ENCODE data around the gene JMJD1C. TPM values are rescaled to one million over a fixed set of nuclear protein-coding genes. Genes with fewer than 3 reads are reported as not detected.
A peak's percentile ranks its signal among the peaks of the same experiment; 100 is the strongest.

The JMJD1C gene
- total RNA-seq, 2 experiments from 2014 or later, result 99.2 to 118 TPM

DNA sequence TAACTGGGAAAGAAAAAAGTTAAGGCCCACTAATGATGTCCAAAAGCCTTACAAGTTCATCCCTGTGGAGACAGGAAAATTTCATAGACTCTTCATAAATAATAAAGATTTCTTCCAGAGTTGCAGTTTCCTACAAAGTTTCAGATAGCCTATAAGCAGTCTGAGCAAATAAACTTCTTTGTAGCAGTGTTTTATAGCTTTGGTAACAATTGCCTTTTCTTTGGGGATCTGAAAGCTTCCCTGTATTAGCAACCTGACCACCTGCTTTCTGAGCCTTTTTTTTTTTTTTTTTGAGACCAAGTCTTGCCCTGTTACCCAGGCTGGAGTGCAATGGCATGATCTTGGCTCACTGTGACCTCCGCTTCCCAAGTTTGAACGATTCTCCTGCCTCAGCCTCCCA lies 182.7 kb downstream of the JMJD1C start:
- no peaks in the 10 kb centered on the region for H3K9me2 ChIP-seq (ENCODE audit: insufficient read depth, low read length)
- H3K4me2 ChIP-seq (ENCODE audit: low read length), result no peak overlapping the region
- no peak for DNase-seq (ENCODE audit: low spot score)
- CTCF ChIA-PET (ENCODE audit: unreplicated experiment), result no interaction called here
- no peak overlapping the region for H2AFZ ChIP-seq (ENCODE audit: low read length)
- H3K27ac ChIP-seq (ENCODE audit: low read depth, low read length, poor library complexity, severe bottlenecking), result no peak overlapping the region
- TF ChIP-seq EZH2phosphoT487 (IDR thresholded peaks at IDR 0.05; ENCODE audit: borderline replicate concordance, low read depth, low read length), result no peak
- TF ChIP-seq, protein P1, sequence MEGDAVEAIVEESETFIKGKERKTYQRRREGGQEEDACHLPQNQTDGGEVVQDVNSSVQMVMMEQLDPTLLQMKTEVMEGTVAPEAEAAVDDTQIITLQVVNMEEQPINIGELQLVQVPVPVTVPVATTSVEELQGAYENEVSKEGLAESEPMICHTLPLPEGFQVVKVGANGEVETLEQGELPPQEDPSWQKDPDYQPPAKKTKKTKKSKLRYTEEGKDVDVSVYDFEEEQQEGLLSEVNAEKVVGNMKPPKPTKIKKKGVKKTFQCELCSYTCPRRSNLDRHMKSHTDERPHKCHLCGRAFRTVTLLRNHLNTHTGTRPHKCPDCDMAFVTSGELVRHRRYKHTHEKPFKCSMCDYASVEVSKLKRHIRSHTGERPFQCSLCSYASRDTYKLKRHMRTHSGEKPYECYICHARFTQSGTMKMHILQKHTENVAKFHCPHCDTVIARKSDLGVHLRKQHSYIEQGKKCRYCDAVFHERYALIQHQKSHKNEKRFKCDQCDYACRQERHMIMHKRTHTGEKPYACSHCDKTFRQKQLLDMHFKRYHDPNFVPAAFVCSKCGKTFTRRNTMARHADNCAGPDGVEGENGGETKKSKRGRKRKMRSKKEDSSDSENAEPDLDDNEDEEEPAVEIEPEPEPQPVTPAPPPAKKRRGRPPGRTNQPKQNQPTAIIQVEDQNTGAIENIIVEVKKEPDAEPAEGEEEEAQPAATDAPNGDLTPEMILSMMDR (conservative IDR thresholded peaks at IDR 0.05; ENCODE audit: low read length), result no peak
- peaks cover 5% of the 10 kb centered on the region; the same call in 1 of the 2 replicates for H4K20me1 ChIP-seq (ENCODE audit: insufficient read depth, low read length)
- intact Hi-C loops (cut with micrococcal nuclease; ENCODE audit: unreplicated experiment), result no loop called here
- no peaks in the 10 kb centered on the region for H3K79me2 ChIP-seq (ENCODE audit: insufficient read depth, low read depth, low read length)
- BruUV-seq (replicated peaks), result no TSS peak
- H3K4me1 ChIP-seq (ENCODE audit: insufficient read depth, low read length, poor library complexity, severe bottlenecking), result no peaks in the 10 kb centered on the region
- H3K9me3 ChIP-seq (ENCODE audit: low read length), result no peaks in the 10 kb centered on the region
- H3K36me3 ChIP-seq (ENCODE audit: insufficient read depth, low read length), result no peaks in the 10 kb centered on the region
- POLR2A ChIA-PET, result interaction anchor here (0.6 kb wide), 2 partner anchors 10 to 24 kb away, joined by 3 to 5 read pairs; no protein-coding TSS in a partner anchor
- no peak overlapping the region for H3K4me3 ChIP-seq (ENCODE audit: low read depth, low read length, poor library complexity, severe bottlenecking)

DNA sequence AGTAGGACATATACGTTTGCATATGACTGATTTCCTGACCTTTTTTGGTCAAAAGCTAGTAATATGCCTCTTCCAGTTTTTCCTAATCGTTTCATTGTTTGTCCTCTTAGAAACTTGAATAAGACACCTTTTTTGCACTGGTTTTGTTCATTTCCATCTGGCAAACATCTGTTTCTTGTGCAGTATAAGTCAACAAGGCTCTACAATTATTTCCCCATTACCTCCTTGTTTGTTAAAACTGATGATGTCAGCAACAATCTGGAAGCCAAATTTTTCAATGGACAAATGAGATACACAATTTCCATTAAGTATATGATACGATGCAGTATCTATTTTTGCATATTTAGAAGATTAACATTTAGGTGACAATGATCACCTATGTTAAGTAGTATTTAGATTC lies 183.8 kb downstream of the JMJD1C start:
- POLR2A ChIA-PET, result no interaction called here
- BruUV-seq (replicated peaks), result TSS peak; percentile 40

DNA sequence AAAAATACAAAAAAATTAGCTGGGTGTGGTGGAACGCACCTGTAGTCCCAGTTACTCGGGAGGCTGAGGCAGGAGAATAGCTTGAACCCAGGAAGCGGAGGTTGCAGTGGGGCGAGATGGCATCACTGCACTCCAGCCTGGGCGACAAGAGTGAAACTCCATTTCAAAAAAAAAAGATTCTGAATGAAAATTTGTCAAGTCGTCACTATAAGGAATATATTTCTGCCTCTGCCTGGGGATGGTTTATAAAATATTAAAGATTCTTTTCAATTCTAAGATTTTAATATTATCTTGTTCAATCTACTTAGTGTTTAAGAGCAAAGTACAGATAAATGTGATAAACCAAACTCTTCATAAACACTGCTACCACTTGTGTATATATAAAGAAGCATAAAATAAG lies 185.4 kb downstream of the JMJD1C start:
- TF ChIP-seq EZH2phosphoT487 (IDR thresholded peaks at IDR 0.05; ENCODE audit: borderline replicate concordance, low read depth, low read length), result no peak
- TF ChIP-seq, protein P1 (conservative IDR thresholded peaks at IDR 0.05; ENCODE audit: low read length), result no peak
- no peaks in the 10 kb centered on the region for H4K20me1 ChIP-seq (ENCODE audit: insufficient read depth, low read length)
- H3K9me3 ChIP-seq (ENCODE audit: low read length), result no peaks in the 10 kb centered on the region
- H3K4me1 ChIP-seq (ENCODE audit: insufficient read depth, low read length, poor library complexity, severe bottlenecking), result no peaks in the 10 kb centered on the region
- no peak overlapping the region for H3K4me3 ChIP-seq (ENCODE audit: low read depth, low read length, poor library complexity, severe bottlenecking)
- POLR2A ChIA-PET, result interaction anchor here (0.6 kb wide), 2 partner anchors 32 to 1806 kb away, joined by 3 to 5 read pairs; no protein-coding TSS in a partner anchor
- CTCF ChIA-PET (ENCODE audit: unreplicated experiment), result no interaction called here
- H2AFZ ChIP-seq (ENCODE audit: low read length), result no peak overlapping the region
- no peaks in the 10 kb centered on the region for H3K36me3 ChIP-seq (ENCODE audit: insufficient read depth, low read length)
- intact Hi-C loops (cut with micrococcal nuclease; ENCODE audit: unreplicated experiment), result no loop called here
- no peaks in the 10 kb centered on the region for H3K79me2 ChIP-seq (ENCODE audit: insufficient read depth, low read depth, low read length)
- H3K27ac ChIP-seq (ENCODE audit: low read depth, low read length, poor library complexity, severe bottlenecking), result no peak overlapping the region
- no TSS peak for BruUV-seq (replicated peaks)
- no peaks in the 10 kb centered on the region for H3K9me2 ChIP-seq (ENCODE audit: insufficient read depth, low read length)
- no peak overlapping the region for H3K4me2 ChIP-seq (ENCODE audit: low read length)
- DNase-seq (ENCODE audit: low spot score), result no peak

More for the DNA sequence above, 183.8 kb downstream of the JMJD1C start:
- Histone ChIP-seq H3K27ac (ENCODE audit: low read depth, low read length, poor library complexity, severe bottlenecking) (no peak overlapping the region), H3K4me2 (ENCODE audit: low read length) (no peak overlapping the region), H4K20me1 (ENCODE audit: insufficient read depth, low read length) (peaks cover 2% of the 10 kb centered on the region; the same call in 1 of the 2 replicates), H2AFZ (ENCODE audit: low read length) (no peak overlapping the region), H3K79me2 (ENCODE audit: insufficient read depth, low read depth, low read length) (no peaks in the 10 kb centered on the region), H3K4me1 (ENCODE audit: insufficient read depth, low read length, poor library complexity, severe bottlenecking) (no peaks in the 10 kb centered on the region), H3K9me2 (ENCODE audit: insufficient read depth, low read length) (no peaks in the 10 kb centered on the region), H3K9me3 (ENCODE audit: low read length) (no peaks in the 10 kb centered on the region), H3K4me3 (ENCODE audit: low read depth, low read length, poor library complexity, severe bottlenecking) (no peak overlapping the region), H3K36me3 (ENCODE audit: insufficient read depth, low read length) (no peaks in the 10 kb centered on the region)
- DNase-seq (ENCODE audit: low spot score), result no peak
- CTCF ChIA-PET (ENCODE audit: unreplicated experiment), result no interaction called here
- intact Hi-C loops (cut with micrococcal nuclease; ENCODE audit: unreplicated experiment), result no loop called here
- no peak for TF ChIP-seq EZH2phosphoT487 (IDR thresholded peaks at IDR 0.05; ENCODE audit: borderline replicate concordance, low read depth, low read length)
- TF ChIP-seq, protein P1 (conservative IDR thresholded peaks at IDR 0.05; ENCODE audit: low read length), result no peak
